ENCODE measurements around the gene LRBA. TPM values are rescaled to one million over a fixed set of nuclear protein-coding genes. Genes with fewer than 3 reads are reported as not detected.

Gene LRBA
- total RNA-seq, 4 donors from 2014 or later = 8.5 to 18.0 (median 11.9) TPM

DNA sequence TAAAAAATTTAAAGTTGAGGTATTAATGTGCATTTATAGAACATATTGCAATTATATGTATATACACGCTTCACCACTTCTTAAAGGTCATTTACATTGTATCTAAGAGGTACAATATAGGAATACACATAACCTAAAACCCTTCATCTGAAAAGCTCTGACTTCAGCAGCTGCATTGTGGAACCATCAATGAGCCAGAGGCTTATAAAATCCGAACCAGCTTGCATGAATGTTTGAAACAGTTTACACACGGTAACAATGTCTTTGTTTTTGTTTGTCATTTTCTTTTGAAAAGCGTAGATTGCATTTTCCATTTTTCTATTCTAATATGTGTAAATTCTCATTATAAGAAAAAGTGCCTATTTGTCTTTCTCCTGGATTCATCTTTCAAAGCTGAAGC is 715.3 kb downstream of the LRBA start:
- in situ Hi-C loops (cut with MboI; ENCODE audit: low sequenced_read_pairs in 4 of 4) (loop anchor here (10.0 to 25.0 kb wide), 3 partner anchors 555 to 565 kb away; no protein-coding TSS in a partner anchor), intact Hi-C loops (cut with DNase I; ENCODE audit: low total_unique reads) (no loop called here)
- no peak overlapping the region for H3K4me3 ChIP-seq
- no peaks in the 10 kb centered on the region for H3K9me3 ChIP-seq
- H3K4me1 ChIP-seq = no peaks in the 10 kb centered on the region
- ATAC-seq (no peak), DNase-seq (no peak)
- no peaks in the 10 kb centered on the region for H3K36me3 ChIP-seq
- no peak for TF ChIP-seq CTCF (IDR thresholded peaks at IDR 0.05 in 4 of 5, conservative IDR thresholded peaks at IDR 0.05 in 1 of 5)
- no peak for TF ChIP-seq POLR2A (IDR thresholded peaks at IDR 0.05)
- no peaks in the 10 kb centered on the region for H3K27me3 ChIP-seq
- no peak overlapping the region for H3K27ac ChIP-seq

DNA sequence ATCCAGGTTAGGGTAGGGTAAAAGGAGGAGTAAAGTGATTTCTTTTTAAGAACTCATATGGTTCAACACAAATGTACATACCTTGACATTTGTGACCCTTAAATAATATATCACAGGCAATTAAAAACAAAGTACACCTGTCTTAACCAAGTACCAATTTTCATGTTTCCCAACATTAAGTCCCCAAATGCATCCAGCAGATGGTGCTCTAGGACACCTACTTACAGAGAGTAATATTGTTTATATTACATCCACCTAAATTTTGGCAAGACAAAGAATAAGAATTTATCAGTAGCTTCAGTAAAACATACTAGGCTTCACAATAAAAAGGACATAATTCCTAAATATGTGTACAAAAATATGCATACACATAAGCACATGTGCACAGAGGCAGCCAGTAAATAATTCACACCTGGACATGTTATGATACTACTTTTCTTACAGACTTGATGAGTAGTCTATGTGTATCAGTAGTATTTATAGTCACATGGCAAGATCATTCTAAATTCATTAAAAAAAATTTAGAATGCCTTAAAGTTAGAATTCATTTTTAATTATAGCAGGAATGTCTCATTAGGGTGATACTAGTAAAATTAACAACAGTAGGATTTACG is 717.1 kb downstream of the LRBA start:
- H3K9me3 ChIP-seq = no peaks in the 10 kb centered on the region
- H3K36me3 ChIP-seq = no peaks in the 10 kb centered on the region
- peak in 4 of 5 experiments; percentile 29 to 46 (median 37) for TF ChIP-seq CTCF (IDR thresholded peaks at IDR 0.05 in 4 of 5, conservative IDR thresholded peaks at IDR 0.05 in 1 of 5)
- TF ChIP-seq POLR2A (IDR thresholded peaks at IDR 0.05) = no peak
- H3K4me3 ChIP-seq = no peak overlapping the region
- no peak overlapping the region for H3K27ac ChIP-seq
- H3K4me1 ChIP-seq = no peaks in the 10 kb centered on the region
- in situ Hi-C loops (cut with MboI; ENCODE audit: low sequenced_read_pairs in 4 of 4) = loop anchor here in 3 of 4 donors (10.0 to 25.0 kb wide), 2 partner anchors 564 to 567 kb away; no protein-coding TSS in a partner anchor
- DNase-seq (no peak), ATAC-seq (no peak)
- intact Hi-C loops (cut with DNase I; ENCODE audit: low total_unique reads) = loop anchor here (1.0 kb wide), 1 partner anchor 569 kb away; no protein-coding TSS in a partner anchor
- H3K27me3 ChIP-seq = no peaks in the 10 kb centered on the region

DNA sequence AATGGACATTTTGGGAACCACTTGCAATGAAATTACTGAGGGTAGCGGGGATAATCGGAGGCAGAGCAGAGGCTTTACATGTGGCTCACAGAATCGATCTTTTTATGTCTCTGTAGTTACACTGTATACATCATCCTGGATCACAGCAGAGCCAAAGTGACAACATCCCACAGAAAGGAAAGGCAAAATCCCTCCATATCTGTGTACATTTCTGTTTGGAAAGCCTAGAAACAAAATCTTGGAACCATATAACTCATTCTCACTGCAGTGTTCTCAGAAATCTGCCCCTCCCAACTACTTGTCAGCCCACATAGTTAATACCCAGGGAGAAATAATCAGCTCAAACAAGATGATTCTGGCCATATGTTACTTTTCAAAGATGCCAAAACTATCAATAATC is 725.2 kb downstream of the LRBA start:
- no peak for DNase-seq
- Histone ChIP-seq H3K9me3 (no peaks in the 10 kb centered on the region), H3K36me3 (peaks cover 0 to 3% of the 10 kb centered on the region in 2 donors), H3K4me3 (no peak overlapping the region), H3K27ac (no peak overlapping the region), H3K27me3 (no peaks in the 10 kb centered on the region), H3K4me1 (no peaks in the 10 kb centered on the region)
- in situ Hi-C loops (cut with MboI; ENCODE audit: low sequenced_read_pairs in 4 of 4) = loop anchor here in 3 of 4 donors (10.0 to 25.0 kb wide), 2 partner anchors 572 to 575 kb away; no protein-coding TSS in a partner anchor
- TF ChIP-seq POLR2A (IDR thresholded peaks at IDR 0.05) (no peak), CTCF (IDR thresholded peaks at IDR 0.05 in 4 of 5, conservative IDR thresholded peaks at IDR 0.05 in 1 of 5) (no peak)
- ATAC-seq = no peak
- intact Hi-C loops (cut with DNase I; ENCODE audit: low total_unique reads) = no loop called here

- no peak for DNase-seq
These were observed 725.9 kb downstream of the LRBA start for GRCh38 chr4:150289198-150289597.

More at GRCh38 chr4:150289198-150289597, 725.9 kb downstream of the LRBA start:
- in situ Hi-C loops (cut with MboI; ENCODE audit: low sequenced_read_pairs in 4 of 4) (loop anchor here in 2 of 4 donors (25.0 kb wide), 1 partner anchor 573 kb away; no protein-coding TSS in a partner anchor), intact Hi-C loops (cut with DNase I; ENCODE audit: low total_unique reads) (no loop called here)
- Histone ChIP-seq H3K27ac (no peak overlapping the region), H3K36me3 (peaks cover 0 to 5% of the 10 kb centered on the region in 2 donors), H3K4me3 (no peak overlapping the region), H3K9me3 (no peaks in the 10 kb centered on the region), H3K4me1 (no peaks in the 10 kb centered on the region), H3K27me3 (no peaks in the 10 kb centered on the region)
- TF ChIP-seq POLR2A (IDR thresholded peaks at IDR 0.05) = no peak
- no peak for TF ChIP-seq CTCF (IDR thresholded peaks at IDR 0.05 in 4 of 5, conservative IDR thresholded peaks at IDR 0.05 in 1 of 5)
- no peak for ATAC-seq

Data from gastrocnemius medialis (tissue), 4 donors.